Measurements from ENCODE around the gene GPR162. TPM values are rescaled to one million over a fixed set of nuclear protein-coding genes. Genes with fewer than 3 reads are reported as not detected.
A peak's percentile ranks its signal among the peaks of the same experiment; 100 is the strongest.

The GPR162 gene
- polyA plus RNA-seq, 2 of the 4 experiments (the other 2 are of a cell fraction) = 1.7 to 1.8 TPM

DNA sequence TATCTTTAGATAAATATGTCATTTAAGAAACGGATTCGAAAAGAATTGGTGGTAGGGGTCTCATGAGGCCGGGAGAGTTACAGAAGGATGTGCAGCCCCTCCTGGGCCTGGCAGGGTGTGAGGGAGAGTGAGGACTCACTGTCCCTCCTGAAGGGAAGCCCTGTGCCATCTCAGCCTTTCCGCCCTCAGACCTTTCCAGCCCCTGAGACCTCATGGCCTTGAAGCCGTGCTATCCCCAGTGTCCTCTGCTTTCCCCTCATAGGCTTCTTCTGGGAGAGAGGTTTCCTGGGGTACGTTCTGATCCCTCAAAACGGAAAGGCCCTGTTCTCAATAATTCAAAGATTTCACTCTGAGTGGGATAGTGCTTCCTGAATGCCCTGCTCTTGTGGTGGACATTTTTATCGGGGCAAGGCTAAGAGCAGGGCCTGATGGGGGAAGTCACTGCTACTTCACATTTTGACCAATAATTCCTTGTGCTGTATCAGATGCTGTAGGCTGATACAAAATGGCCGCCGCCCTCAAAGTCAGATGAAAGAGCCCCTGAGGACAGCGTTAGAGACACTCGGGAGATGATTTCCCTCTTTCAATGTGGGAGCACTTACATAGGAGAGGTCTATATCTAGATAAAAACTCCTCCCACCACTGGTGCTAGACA, 31.0 kb upstream of the GPR162 start:
- 82% methylated on average over 12 of the region's 12 CpGs for WGBS (ENCODE audit: missing lambda C conversion rate)
- no peak overlapping the region for H3K4me3 ChIP-seq
- no peaks in the 10 kb centered on the region for H3K9me3 ChIP-seq
- DNase-seq (ENCODE audit: low read depth in 1 of 2, low spot score in 1 of 2) (no peak), FAIRE-seq (no peak), ATAC-seq (no peak)
- ChIA-PET POLR2A (no interaction called here), CTCF (interaction anchor here (1.4 to 26.0 kb wide), 6 partner anchors 9 to 45 kb away, joined by 3 to 670 read pairs (median 14); partner anchors contain the start of genes GPR162, MLF2, P3H3 and PTMS)
- no peak for TF ChIP-seq JUNB (IDR thresholded peaks at IDR 0.05)
- TF ChIP-seq HOXB13 (CRISPR knock-in tag; IDR thresholded peaks at IDR 0.05; ENCODE audit: low read depth) = no peak
- TF ChIP-seq TP53 (CRISPR knock-in tag; IDR thresholded peaks at IDR 0.05) = no peak
- TF ChIP-seq, protein P1, sequence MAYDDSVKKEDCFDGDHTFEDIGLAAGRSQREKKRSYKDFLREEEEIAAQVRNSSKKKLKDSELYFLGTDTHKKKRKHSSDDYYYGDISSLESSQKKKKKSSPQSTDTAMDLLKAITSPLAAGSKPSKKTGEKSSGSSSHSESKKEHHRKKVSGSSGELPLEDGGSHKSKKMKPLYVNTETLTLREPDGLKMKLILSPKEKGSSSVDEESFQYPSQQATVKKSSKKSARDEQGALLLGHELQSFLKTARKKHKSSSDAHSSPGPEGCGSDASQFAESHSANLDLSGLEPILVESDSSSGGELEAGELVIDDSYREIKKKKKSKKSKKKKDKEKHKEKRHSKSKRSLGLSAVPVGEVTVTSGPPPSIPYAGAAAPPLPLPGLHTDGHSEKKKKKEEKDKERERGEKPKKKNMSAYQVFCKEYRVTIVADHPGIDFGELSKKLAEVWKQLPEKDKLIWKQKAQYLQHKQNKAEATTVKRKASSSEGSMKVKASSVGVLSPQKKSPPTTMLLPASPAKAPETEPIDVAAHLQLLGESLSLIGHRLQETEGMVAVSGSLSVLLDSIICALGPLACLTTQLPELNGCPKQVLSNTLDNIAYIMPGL (CRISPR knock-in tag; IDR thresholded peaks at IDR 0.05; ENCODE audit: borderline replicate concordance) = no peak
- no peak for TF ChIP-seq ZC3H11A (IDR thresholded peaks at IDR 0.05)
- TF ChIP-seq CBX8 (IDR thresholded peaks at IDR 0.05) = no peak
- no peak for TF ChIP-seq EHF (CRISPR knock-in tag; IDR thresholded peaks at IDR 0.05)
- no peak for TF ChIP-seq JUN (IDR thresholded peaks at IDR 0.05)
- TF ChIP-seq, protein P2, sequence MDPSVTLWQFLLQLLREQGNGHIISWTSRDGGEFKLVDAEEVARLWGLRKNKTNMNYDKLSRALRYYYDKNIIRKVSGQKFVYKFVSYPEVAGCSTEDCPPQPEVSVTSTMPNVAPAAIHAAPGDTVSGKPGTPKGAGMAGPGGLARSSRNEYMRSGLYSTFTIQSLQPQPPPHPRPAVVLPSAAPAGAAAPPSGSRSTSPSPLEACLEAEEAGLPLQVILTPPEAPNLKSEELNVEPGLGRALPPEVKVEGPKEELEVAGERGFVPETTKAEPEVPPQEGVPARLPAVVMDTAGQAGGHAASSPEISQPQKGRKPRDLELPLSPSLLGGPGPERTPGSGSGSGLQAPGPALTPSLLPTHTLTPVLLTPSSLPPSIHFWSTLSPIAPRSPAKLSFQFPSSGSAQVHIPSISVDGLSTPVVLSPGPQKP (IDR thresholded peaks at IDR 0.05; ENCODE audit: low read depth, low read length) = no peak
- TF ChIP-seq TFCP2L1 (CRISPR knock-in tag; IDR thresholded peaks at IDR 0.05) = no peak
- no peak for TF ChIP-seq MAZ (IDR thresholded peaks at IDR 0.05; ENCODE audit: borderline replicate concordance, low read depth, low read length)
- H3K27ac ChIP-seq = no peak overlapping the region
- H3K4me2 ChIP-seq = no peak overlapping the region
- H3K4me1 ChIP-seq = no peaks in the 10 kb centered on the region

DNA sequence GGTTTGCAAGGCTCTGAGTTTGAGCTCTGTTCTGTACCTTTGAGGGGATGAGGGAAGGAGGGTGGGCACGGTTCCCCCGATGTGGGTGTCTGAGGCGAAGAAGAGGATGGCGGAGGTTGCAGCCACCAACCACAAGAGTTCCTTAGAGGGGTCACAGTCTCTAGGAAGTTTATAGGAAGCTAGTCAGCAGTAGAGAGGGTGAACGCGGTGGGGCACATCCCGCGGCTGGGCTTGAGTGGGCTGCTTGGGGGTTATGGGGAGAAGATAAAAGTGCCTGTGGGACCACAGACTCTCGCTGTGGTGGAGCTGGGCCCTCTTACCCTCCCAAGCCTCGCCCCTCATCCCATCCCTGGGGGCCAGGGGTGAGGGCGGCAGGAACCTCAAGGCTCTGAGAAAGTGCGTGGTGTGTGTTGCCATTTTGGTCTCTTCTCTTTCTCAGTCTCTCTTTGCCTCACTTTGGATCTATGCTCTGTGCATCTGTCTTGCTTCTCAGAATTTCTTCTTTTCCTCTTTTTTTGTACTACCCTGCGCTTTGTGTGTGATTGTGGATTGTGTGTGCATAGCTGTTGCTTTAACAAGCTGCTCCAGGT, 29.6 kb upstream of the GPR162 start:
- H3K27ac ChIP-seq = no peak overlapping the region
- TF ChIP-seq CEBPB (IDR thresholded peaks at IDR 0.05) = no peak
- TF ChIP-seq, protein P3, sequence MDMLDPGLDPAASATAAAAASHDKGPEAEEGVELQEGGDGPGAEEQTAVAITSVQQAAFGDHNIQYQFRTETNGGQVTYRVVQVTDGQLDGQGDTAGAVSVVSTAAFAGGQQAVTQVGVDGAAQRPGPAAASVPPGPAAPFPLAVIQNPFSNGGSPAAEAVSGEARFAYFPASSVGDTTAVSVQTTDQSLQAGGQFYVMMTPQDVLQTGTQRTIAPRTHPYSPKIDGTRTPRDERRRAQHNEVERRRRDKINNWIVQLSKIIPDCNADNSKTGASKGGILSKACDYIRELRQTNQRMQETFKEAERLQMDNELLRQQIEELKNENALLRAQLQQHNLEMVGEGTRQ (IDR thresholded peaks at IDR 0.05) = no peak
- TF ChIP-seq POLR2A (IDR thresholded peaks at IDR 0.05; ENCODE audit: low read length) = no peak
- no peak overlapping the region for H3K4me2 ChIP-seq
- no peaks in the 10 kb centered on the region for H3K9me3 ChIP-seq
- ATAC-seq = no peak
- FAIRE-seq = no peak
- H3K4me3 ChIP-seq = no peak overlapping the region
- ChIA-PET CTCF (interaction anchor here (0.5 to 3.8 kb wide), 17 partner anchors 9 to 245 kb away, joined by 3 to 18 read pairs (median 4); partner anchors contain the start of genes MLF2 and PTMS), POLR2A (no interaction called here)
- no peak for DNase-seq (ENCODE audit: low read depth in 1 of 2, low spot score in 1 of 2)
- 81% methylated on average over 13 of the region's 13 CpGs for WGBS (ENCODE audit: missing lambda C conversion rate)
- H3K4me1 ChIP-seq = no peaks in the 10 kb centered on the region

DNA sequence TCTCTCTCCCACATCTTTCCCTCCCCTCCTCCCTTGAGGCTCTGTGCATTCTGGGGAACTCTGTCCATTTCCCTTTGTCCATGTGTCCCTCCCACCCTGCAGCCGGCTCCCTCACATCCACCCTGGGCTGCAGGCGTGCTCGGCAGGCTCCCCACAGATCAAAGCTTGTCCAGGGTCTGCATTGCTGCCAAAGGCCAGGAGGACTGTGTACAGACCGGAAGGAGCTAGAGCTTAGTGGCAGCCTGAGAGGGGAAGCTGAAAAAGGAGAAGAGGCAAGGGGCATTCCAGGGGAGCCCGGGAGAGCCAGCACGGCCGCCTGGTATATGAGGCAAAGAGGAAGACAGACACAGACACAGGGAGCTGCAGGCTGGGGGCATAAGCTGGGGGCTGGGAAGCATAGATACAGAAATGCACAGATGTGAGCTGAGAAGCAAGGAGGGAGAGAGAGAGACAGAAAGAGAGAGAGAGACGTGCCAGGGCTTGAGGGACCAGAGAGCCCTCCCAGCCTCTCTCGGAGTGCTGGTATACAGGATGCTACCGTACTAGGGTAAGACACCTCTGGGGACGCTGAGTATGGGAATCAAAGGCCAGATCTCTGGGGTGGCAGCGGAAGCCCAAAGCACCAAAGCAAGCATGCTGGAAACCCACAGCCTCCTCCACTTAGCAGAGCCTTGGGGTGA, 29.0 kb upstream of the GPR162 start:
- ATAC-seq (peak; percentile 25 to 43; a peak in 5 of 6 replicates), FAIRE-seq (no peak), DNase-seq (ENCODE audit: low read depth in 1 of 2, low spot score in 1 of 2) (no peak)
- no peak overlapping the region for H3K27ac ChIP-seq
- no peak overlapping the region for H3K4me3 ChIP-seq
- 41% methylated on average over 12 of the region's 12 CpGs for WGBS (ENCODE audit: missing lambda C conversion rate)
- H3K4me2 ChIP-seq = no peak overlapping the region
- H3K9me3 ChIP-seq = no peaks in the 10 kb centered on the region
- no peaks in the 10 kb centered on the region for H3K4me1 ChIP-seq
- POLR2A ChIA-PET = interaction anchor here (1.2 kb wide), 1 partner anchor 39 kb away, joined by 3 read pairs; the partner anchor contains the start of gene MLF2
- CTCF ChIA-PET = interaction anchor here (0.5 to 3.3 kb wide), 15 partner anchors 10 to 245 kb away, joined by 3 to 17 read pairs (median 4); partner anchors contain the start of genes MLF2 and PTMS
- TF ChIP-seq RNF2 (IDR thresholded peaks at IDR 0.05; ENCODE audit: borderline replicate concordance, low read depth) (no peak), HOXB5 (CRISPR knock-in tag; IDR thresholded peaks at IDR 0.05) (no peak), PHF8 (IDR thresholded peaks at IDR 0.05; ENCODE audit: borderline replicate concordance, low read depth) (no peak), POLR2AphosphoS2 (conservative IDR thresholded peaks at IDR 0.05; ENCODE audit: low read length) (no peak), RARB (CRISPR knock-in tag; IDR thresholded peaks at IDR 0.05) (no peak), ZNF302 (CRISPR knock-in tag; IDR thresholded peaks at IDR 0.05) (no peak), CHD4 (IDR thresholded peaks at IDR 0.05; ENCODE audit: borderline replicate concordance) (no peak), HOXA7 (CRISPR knock-in tag; IDR thresholded peaks at IDR 0.05) (no peak), RAD21 (conservative IDR thresholded peaks at IDR 0.05 in 1 of 2, IDR thresholded peaks at IDR 0.05 in 1 of 2) (no peak), FOSB (CRISPR knock-in tag; IDR thresholded peaks at IDR 0.05) (no peak), KDM5A (IDR thresholded peaks at IDR 0.05) (no peak), GATA3 (IDR thresholded peaks at IDR 0.05; ENCODE audit: borderline replicate concordance) (no peak), HEYL (CRISPR knock-in tag; IDR thresholded peaks at IDR 0.05) (no peak), TP53 (CRISPR knock-in tag; IDR thresholded peaks at IDR 0.05) (no peak), CBX2 (IDR thresholded peaks at IDR 0.05; ENCODE audit: borderline replicate concordance, low read depth) (no peak)
